Medulla oblongata (tissue), 1 donor: ENCODE results near the gene SERPINB1.
A peak's percentile ranks its signal among the peaks of the same experiment; 100 is the strongest.
"Not testable (repeated sequence)": the region's sequence is repeated elsewhere in the genome, so short reads cannot be mapped to it uniquely, and the experiment has no call there.

ENCODE experiments used
- DNase-seq: peaks from one replicate; pipeline ENCODE4 v3.0.0-alpha.2; 2015; ENCODE audit errors: extremely low spot score

Gene SERPINB1

GRCh38 chr6:2818593-2818992, 23.1 kb downstream of the SERPINB1 start:
- no peak for DNase-seq

GRCh38 chr6:2817903-2818443, 23.7 kb downstream of the SERPINB1 start:
- no peak for DNase-seq

- no peak for DNase-seq
Measured at GRCh38 chr6:2816158-2816557, 25.5 kb downstream of the SERPINB1 start.

- DNase-seq, result no peak
Measured at GRCh38 chr6:2812695-2813094, 29.0 kb downstream of the SERPINB1 start.

- no peak for DNase-seq
Measured at GRCh38 chr6:2810092-2810671, 31.5 kb downstream of the SERPINB1 start.

- DNase-seq, result peak; percentile 16
Measured at GRCh38 chr6:2809015-2809414, 32.6 kb downstream of the SERPINB1 start.

GRCh38 chr6:2807342-2808090, 34.1 kb downstream of the SERPINB1 start:
- no peak for DNase-seq

- no peak for DNase-seq
Measured at GRCh38 chr6:2806644-2807043, 35.0 kb downstream of the SERPINB1 start.

- DNase-seq, result no peak
Measured at GRCh38 chr6:2805031-2805430, 36.6 kb downstream of the SERPINB1 start.

GRCh38 chr6:2804516-2804915, 37.1 kb downstream of the SERPINB1 start:
- DNase-seq, result no peak

- no peak for DNase-seq
Measured at GRCh38 chr6:2803731-2804429, 37.8 kb downstream of the SERPINB1 start.

- no peak for DNase-seq
Measured at GRCh38 chr6:2802521-2803060, 39.1 kb downstream of the SERPINB1 start.

- not testable (repeated sequence) for DNase-seq
Measured at GRCh38 chr6:2801687-2802086, 40.0 kb downstream of the SERPINB1 start.

GRCh38 chr6:2800552-2801316, 40.9 kb downstream of the SERPINB1 start:
- no peak for DNase-seq

GRCh38 chr6:2799936-2800527, 41.6 kb downstream of the SERPINB1 start:
- DNase-seq, result no peak

- DNase-seq, result no peak
Measured at GRCh38 chr6:2798586-2799134, 43.0 kb downstream of the SERPINB1 start.

- DNase-seq, result no peak
Measured at GRCh38 chr6:2797564-2798031, 44.1 kb downstream of the SERPINB1 start.

- no peak for DNase-seq
Measured at GRCh38 chr6:2796861-2797260, 44.8 kb downstream of the SERPINB1 start.

GRCh38 chr6:2795956-2796355, 45.7 kb downstream of the SERPINB1 start:
- DNase-seq, result no peak

- DNase-seq, result no peak
Measured at GRCh38 chr6:2795162-2795561, 46.5 kb downstream of the SERPINB1 start.
